PC-3 (cell line): Measurements from ENCODE around the gene ABL2.

Experiments
- EZH2 ChIP-seq: fragments of 300-600 bp; sonication (generic); IDR thresholded peaks from one replicate; pipeline ENCODE4 v1.6.1; 2017; ENCODE audit warnings: antibody characterized with exemption, mild to moderate bottlenecking, low read length; ENCODE audit not compliant: unreplicated experiment
- EZH2phosphoT487 ChIP-seq: fragments of 300-600 bp; sonication (generic); IDR thresholded peaks from 2 replicates; pipeline ENCODE4 v1.6.1; 2018; ENCODE audit warnings: mild to moderate bottlenecking, antibody characterized with exemption, low read length, borderline replicate concordance
- TF ChIP-seq, protein P1 (sequence below): fragments of 300-600 bp; sonication (generic); conservative IDR thresholded peaks from 2 replicates; pipeline ENCODE4 v1.5.1; 2017; ENCODE audit warnings: antibody characterized with exemption, low read depth, mild to moderate bottlenecking, low read length

GRCh38 chr1:179200586-179200985, 28.9 kb downstream of the ABL2 start:
- TF ChIP-seq, protein P1, sequence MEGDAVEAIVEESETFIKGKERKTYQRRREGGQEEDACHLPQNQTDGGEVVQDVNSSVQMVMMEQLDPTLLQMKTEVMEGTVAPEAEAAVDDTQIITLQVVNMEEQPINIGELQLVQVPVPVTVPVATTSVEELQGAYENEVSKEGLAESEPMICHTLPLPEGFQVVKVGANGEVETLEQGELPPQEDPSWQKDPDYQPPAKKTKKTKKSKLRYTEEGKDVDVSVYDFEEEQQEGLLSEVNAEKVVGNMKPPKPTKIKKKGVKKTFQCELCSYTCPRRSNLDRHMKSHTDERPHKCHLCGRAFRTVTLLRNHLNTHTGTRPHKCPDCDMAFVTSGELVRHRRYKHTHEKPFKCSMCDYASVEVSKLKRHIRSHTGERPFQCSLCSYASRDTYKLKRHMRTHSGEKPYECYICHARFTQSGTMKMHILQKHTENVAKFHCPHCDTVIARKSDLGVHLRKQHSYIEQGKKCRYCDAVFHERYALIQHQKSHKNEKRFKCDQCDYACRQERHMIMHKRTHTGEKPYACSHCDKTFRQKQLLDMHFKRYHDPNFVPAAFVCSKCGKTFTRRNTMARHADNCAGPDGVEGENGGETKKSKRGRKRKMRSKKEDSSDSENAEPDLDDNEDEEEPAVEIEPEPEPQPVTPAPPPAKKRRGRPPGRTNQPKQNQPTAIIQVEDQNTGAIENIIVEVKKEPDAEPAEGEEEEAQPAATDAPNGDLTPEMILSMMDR = no peak
- TF ChIP-seq EZH2 (no peak), EZH2phosphoT487 (no peak)
